SIG-M5 treated with dmso at 0.1 percent for 504 hours (cell line): Measurements from ENCODE around the gene HEXIM1.
A peak's percentile ranks its signal among the peaks of the same experiment; 100 is the strongest.

Experiments used
- DNase-seq: peaks from one replicate; lab custom pipeline; 2025; ENCODE audit not compliant: unreplicated experiment; lab: John Stamatoyannopoulos, UW

The HEXIM1 gene, protein sequence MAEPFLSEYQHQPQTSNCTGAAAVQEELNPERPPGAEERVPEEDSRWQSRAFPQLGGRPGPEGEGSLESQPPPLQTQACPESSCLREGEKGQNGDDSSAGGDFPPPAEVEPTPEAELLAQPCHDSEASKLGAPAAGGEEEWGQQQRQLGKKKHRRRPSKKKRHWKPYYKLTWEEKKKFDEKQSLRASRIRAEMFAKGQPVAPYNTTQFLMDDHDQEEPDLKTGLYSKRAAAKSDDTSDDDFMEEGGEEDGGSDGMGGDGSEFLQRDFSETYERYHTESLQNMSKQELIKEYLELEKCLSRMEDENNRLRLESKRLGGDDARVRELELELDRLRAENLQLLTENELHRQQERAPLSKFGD

DNA sequence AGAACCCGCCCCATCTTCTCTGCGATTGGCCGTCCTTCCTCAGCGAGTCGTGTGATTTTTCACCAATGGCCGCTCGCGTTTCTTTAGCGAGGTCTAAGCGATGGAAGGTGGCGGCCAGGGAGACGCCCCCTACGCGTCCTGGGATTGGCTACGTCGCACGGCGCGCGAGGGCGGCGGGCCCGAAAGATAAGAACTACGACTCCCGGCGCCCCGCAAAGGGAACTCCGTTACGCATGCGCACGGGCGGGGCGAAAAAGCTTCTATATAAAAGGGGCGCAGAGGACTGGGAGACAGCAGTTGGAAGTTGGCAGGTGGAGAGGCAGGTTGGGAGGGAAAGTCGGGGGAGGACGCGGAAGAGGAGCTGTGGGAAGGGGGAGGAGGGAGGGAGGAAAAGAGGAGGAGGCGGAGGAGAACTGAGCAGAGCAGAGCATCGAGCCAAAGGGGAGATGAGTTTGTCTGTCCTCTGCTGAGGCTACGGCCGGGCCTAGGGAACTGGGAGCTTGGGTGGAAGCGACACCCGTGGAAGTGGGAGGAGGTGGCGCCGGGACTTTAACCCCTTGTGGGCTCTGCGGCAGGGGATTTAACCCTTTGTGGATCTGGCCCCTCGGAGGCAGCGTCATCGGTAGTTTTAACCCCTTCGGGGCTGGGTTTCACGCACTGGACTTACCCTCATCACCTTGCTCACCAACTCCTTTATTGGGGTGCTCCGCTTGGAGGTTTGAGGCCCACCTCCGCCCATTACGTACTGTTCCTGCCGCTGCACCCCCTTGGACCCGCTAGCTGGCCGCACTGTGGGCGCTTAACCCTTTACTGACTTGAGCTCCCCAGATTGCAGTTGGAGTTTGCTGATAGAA lies at the start of gene HEXIM1:
HEXIM1 (plus strand) TSS at position 293 of the 854 bp plus-strand sequence. CDS start 716 bp downstream, outside the sequence.
- DNase-seq: peak; percentile 99

- DNase-seq: peak; percentile 48
Measured at GRCh38 chr17:45098869-45099616, 49.2 kb upstream of the HEXIM1 start.

- no peak for DNase-seq
Measured at GRCh38 chr17:45101546-45101882, 46.8 kb upstream of the HEXIM1 start.

DNA sequence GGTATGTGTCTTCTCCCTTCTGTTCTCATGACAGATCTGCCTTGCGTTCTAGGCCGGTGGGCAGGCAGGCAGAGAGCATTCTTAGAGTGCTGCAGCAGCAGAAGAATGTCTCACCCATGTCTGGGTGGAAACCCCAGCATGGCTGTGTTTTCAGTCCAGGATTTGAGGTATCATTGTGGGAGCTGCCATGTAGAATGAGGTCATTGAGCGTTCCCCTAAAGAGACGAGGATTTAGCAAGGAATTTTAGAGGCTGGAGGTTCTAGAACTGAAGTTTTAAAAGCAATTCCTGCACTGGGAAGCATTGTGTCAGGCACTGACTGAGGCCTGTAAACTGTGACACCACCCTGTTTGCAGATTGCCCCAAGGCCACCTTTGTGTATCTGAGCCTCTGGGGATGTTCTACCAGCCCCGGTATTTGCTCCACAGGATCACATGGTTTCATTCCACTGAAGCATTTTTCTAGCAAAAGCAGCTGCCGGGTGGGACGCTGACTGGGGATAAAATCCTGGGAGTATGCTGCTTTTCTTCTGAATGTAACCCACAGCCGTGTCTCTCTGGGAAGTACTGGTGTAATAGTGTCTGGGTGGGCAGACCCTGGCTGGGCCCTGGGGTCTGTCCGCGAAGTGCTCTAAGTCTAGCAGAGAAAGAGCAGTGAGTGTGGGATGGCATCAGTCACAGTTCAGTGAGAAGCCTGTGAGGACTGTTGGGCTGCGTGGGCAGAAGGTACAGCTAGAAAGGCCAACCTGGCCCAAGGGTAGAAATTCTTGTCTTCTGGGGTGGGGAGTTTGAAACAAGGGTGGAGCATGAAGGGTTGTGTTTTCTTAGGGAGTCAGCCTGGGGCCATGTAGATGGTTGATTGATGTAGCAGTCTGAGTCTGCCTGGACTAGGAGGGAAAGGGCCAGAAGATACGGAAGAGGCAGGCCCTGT lies 46.1 kb upstream of the HEXIM1 start:
- no peak for DNase-seq

GRCh38 chr17:45102856-45103255 lies 45.4 kb upstream of the HEXIM1 start:
- no peak for DNase-seq

- no peak for DNase-seq
Measured at GRCh38 chr17:45103269-45103795, 44.9 kb upstream of the HEXIM1 start.

- no peak for DNase-seq
Measured at GRCh38 chr17:45104029-45104428, 44.2 kb upstream of the HEXIM1 start.

GRCh38 chr17:45104497-45104896 lies 43.8 kb upstream of the HEXIM1 start:
- no peak for DNase-seq

DNA sequence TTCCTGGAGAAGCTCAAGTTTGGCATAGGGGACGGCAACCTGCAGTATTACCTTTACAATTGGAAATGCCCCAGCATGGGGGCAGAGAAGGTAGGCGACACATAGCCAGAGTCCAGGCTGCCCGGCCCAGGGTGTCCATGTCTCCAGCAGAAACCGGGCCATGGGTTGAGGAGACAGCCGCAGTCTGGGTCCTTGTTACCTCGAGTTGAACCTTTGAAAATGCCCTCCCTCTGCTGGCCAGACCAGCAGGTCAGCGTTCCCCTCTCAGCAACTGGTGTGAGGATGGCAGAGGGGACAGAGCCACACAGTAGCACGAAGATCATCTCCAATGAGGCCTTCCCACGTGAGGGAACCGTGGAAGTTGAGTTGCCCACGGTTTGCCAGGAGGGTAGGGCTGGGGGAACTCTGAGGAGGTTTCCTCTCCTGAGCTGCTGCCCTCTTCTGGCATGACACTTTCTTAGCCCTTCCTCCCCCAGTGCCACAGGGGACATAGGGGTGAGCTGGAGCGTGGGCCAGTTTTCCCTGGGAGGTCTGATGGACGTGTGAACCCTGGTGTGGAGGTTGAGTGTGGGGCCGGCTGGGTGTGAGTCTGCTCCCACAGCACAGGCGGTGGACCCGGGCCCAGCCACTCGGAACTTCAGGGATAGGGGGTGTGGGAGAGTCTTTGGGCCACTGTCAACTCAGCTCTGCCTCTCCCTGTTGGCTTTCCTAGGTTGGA lies 43.2 kb upstream of the HEXIM1 start:
- no peak for DNase-seq

GRCh38 chr17:45106096-45106495 lies 42.2 kb upstream of the HEXIM1 start:
- no peak for DNase-seq

DNA sequence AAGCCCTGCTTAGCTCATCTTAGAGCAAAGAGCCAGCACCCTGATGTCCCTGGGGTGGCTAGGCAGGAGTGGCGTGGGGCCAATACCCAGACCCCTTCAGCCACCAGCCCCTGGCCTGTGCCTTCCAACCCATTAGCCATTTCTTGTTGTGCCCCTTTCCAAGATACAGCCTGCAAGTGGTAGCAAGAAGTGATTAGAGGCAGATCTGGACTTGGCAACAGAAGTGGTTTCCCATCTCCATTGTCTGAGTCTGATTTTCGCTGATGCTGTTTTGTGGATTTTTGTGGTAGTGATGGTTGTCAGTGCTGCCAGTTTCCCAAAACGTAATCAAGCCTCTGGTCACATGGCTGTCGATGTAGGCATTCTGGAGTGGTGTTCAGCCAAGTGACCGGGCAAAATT lies 41.7 kb upstream of the HEXIM1 start:
- no peak for DNase-seq

GRCh38 chr17:45107293-45108010 lies 40.8 kb upstream of the HEXIM1 start:
- no peak for DNase-seq

DNA sequence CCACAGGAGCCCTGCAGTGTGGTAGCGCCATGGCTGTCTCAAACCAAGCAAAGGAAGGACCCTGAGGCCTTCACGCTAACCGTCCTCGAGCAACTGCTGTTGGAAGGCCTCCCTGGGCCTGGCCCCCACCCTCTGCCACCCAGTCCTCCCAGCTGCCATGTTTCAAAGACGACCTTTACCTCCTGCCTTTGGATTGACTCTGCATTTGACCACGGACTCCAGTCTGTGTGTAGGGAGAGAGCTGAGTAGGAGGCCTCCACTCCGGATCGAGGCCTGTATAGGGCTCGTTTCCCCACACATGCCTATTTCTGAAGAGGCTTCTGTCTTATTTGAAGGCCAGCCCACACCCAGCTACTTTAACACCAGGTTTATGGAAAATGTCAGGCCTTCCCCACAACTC lies 40.2 kb upstream of the HEXIM1 start:
- DNase-seq: no peak

DNA sequence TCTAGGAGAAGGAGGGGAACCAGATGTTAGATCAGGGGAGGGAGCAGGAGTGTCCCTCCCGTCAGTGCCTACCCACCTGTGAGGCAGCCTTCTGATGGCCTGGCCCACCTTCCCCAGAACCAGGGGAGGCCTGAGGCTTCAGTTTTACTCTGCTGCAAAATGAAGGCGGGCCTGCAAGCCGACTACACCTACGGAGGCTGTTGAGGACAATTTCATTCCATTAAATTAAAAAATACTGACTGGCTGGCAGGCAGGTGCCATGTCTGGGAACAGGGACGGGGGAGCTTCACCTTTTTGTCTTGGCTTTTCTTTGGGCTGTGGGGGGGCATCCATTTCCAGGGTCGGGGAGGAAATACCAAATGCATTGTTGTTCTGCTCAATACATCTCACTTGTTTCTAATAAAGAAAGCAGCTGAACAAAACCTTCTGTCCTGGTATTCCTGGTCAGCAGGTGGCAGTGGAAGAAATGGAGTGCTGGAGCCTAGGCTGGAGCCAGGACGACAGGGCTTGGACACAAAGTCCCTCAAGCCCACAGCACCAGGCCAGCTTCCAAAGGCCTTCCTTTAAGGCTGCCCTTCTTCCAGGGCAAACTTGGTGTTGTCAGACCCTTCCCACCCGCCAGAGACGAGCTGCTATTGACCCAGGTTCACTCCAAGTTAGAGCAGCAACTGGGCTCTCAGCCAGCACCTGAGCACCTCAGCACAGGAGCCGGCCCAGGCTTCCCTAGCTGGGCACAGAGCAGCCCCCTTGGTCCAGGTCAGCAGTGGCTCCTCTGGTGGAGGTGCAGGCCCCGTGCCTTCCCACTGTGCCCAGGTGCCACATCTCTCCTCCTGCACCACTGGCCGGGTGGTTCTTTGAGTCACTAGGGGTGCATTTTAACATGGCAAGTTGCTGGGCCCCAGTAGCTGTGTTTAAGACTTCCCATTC lies 39.4 kb upstream of the HEXIM1 start:
- no peak for DNase-seq

DNA sequence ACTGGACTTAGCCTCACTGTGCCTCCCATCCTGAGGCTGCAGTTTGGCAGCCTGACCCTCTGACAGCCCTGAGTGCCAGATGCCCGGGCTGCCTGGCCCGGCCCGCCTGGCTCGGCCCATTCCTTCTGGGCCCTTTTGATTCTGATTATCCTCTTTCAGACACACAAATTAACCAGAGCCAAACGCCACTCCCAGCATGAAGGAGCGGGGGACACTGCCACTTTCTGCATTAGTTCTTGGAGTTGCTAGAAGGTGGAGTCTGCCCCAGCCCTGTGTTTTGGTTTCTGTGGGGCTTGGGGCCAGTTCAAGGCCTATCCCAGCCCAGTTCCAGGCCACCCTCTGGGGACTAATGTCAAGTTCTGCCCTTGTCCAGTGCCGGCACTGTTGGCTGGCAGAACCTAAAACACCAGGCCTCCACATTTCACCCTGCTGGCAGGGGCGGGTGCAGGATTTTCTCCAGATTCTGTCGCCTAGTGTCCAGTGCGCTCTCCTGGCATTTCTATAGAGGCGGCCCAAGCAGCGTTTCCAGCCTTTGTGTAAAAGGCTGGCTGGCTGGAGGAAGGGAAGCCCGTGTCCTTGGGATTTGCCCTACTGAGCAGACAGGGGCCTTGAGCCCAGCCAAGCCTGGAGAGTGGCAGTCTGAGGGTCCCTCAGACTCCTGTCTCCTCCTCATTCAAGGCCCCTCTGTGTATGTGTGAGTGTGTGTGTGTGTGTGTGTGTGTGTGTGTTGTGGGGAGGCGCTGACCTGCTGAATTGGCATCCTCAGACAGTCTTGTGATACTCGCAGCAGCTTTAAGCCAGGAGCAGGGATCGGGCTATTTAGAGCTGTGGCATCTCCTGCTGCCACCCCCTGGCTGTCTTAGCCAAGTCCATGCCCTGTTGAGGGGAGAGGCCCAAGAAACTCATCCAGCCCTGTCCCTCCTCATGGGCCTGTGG lies 37.3 kb upstream of the HEXIM1 start:
- DNase-seq: no peak

GRCh38 chr17:45111850-45112249 lies 36.4 kb upstream of the HEXIM1 start:
- DNase-seq: no peak
